ENCODE data around the gene SLC12A6.

- TF ChIP-seq CTCF (IDR thresholded peaks at IDR 0.05; ENCODE audit: poor library complexity, severe bottlenecking): no peak
- no peak for TF ChIP-seq RAD21 (conservative IDR thresholded peaks at IDR 0.05)
- TF ChIP-seq POLR2AphosphoS5 (IDR thresholded peaks at IDR 0.05): no peak
- TF ChIP-seq EP300 (conservative IDR thresholded peaks at IDR 0.05; ENCODE audit: poor library complexity, severe bottlenecking): no peak
Measured at GRCh38 chr15:34334672-34335071, 2.9 kb downstream of the SLC12A6 start.

Measured in neural cell (in vitro differentiated cells).